Liver (tissue), 9 donors: ENCODE results near the gene PTPN4. TPM values are rescaled to one million over a fixed set of nuclear protein-coding genes. Genes with fewer than 3 reads are reported as not detected.

ENCODE experiments used
- DNase-seq: peaks from one replicate; pipeline ENCODE4 v3.0.0-alpha.2; 2017; ENCODE audit warnings: low spot score
- H3K27ac ChIP-seq, 2 donors: one replicate each; pipeline ENCODE4 v1.7.0; 2013; ENCODE audit warnings: inconsistent platforms in 2 of 2, low read length in 2 of 2, control low read depth in 1 of 2, low read depth in 1 of 2, mild to moderate bottlenecking in 1 of 2
- H3K27me3 ChIP-seq, 4 donors: one replicate each; pipeline versions ENCODE4 v1.6.1 to v1.7.0; 2013; ENCODE audit warnings: low read length in 3 of 4, inconsistent platforms in 1 of 4, mild to moderate bottlenecking in 1 of 4, moderate library complexity in 1 of 4; ENCODE audit not compliant: control insufficient read depth in 4 of 4, insufficient read depth in 4 of 4
- H3K36me3 ChIP-seq, 4 donors: one replicate each; pipeline versions ENCODE4 v1.6.1 to v1.7.0; 2013; ENCODE audit warnings: low read length in 3 of 4, mild to moderate bottlenecking in 3 of 4, low read depth in 1 of 4, moderate library complexity in 1 of 4; ENCODE audit not compliant: control insufficient read depth in 4 of 4, insufficient read depth in 3 of 4
- H3K4me1 ChIP-seq, 4 donors: one replicate each; pipeline versions ENCODE4 v1.6.1 to v1.7.0; 2013; ENCODE audit warnings: low read length in 3 of 4, mild to moderate bottlenecking in 3 of 4, moderate library complexity in 1 of 4; ENCODE audit not compliant: control insufficient read depth in 4 of 4, insufficient read depth in 4 of 4
- H3K4me3 ChIP-seq, 3 donors: one replicate each; pipeline versions ENCODE4 v1.6.1 to v1.7.0; 2013; ENCODE audit warnings: low read length in 3 of 3, control low read depth in 1 of 3, low read depth in 1 of 3, mild to moderate bottlenecking in 1 of 3
- H3K9ac ChIP-seq, 2 donors: one replicate each; pipeline ENCODE4 v1.7.0; 2013; ENCODE audit warnings: low read length in 2 of 2, mild to moderate bottlenecking in 2 of 2, moderate library complexity in 2 of 2, control low read depth in 1 of 2, low read depth in 1 of 2
- H3K9me3 ChIP-seq, 4 donors: one replicate each; pipeline versions ENCODE4 v1.6.1 to v1.7.0; 2013; ENCODE audit warnings: low read length in 3 of 4; ENCODE audit not compliant: control insufficient read depth in 4 of 4
- EGR1 ChIP-seq, 2 donors: IDR thresholded peaks; 2 replicates each; pipeline ENCODE4 v1.6.1; 2016 to 2018; ENCODE audit warnings: antibody characterized with exemption in 2 of 2, low read depth in 2 of 2
- FOXA1 ChIP-seq: IDR thresholded peaks from 2 replicates; pipeline ENCODE4 v1.6.1; 2016; ENCODE audit warnings: antibody characterized with exemption
- FOXA2 ChIP-seq: IDR thresholded peaks from 2 replicates; pipeline ENCODE4 v1.6.1; 2016; ENCODE audit warnings: antibody characterized with exemption
- GABPA ChIP-seq, 2 donors: IDR thresholded peaks in 1 of 2; conservative IDR thresholded peaks in 1 of 2; 2 replicates each; pipeline ENCODE4 v1.6.1; 2016; ENCODE audit warnings: antibody characterized with exemption in 2 of 2, mild to moderate bottlenecking in 1 of 2, moderate library complexity in 1 of 2
- HNF4A ChIP-seq, 2 donors: conservative IDR thresholded peaks; 2 replicates each; pipeline ENCODE4 v1.6.1; 2016; ENCODE audit warnings: antibody characterized with exemption in 2 of 2, mild to moderate bottlenecking in 2 of 2
- HNF4G ChIP-seq: IDR thresholded peaks from 2 replicates; pipeline ENCODE4 v1.6.1; 2016; ENCODE audit warnings: antibody characterized with exemption
- JUND ChIP-seq, 2 donors: IDR thresholded peaks; 2 replicates each; pipeline ENCODE4 v1.6.1; 2016; ENCODE audit warnings: antibody characterized with exemption in 2 of 2
- NR2F2 ChIP-seq: IDR thresholded peaks from 2 replicates; pipeline ENCODE4 v1.6.1; 2016; ENCODE audit warnings: antibody characterized with exemption
- RAD21 ChIP-seq, 2 donors: IDR thresholded peaks; 2 replicates each; pipeline ENCODE4 v1.6.1; 2016; ENCODE audit warnings: antibody characterized with exemption in 2 of 2, mild to moderate bottlenecking in 2 of 2
- REST ChIP-seq: IDR thresholded peaks from 2 replicates; pipeline ENCODE4 v1.6.1; 2016; ENCODE audit warnings: antibody characterized with exemption, mild to moderate bottlenecking
- RXRA ChIP-seq, 2 donors: IDR thresholded peaks; 2 replicates each; pipeline ENCODE4 v1.6.1; 2017 to 2018; ENCODE audit warnings: antibody characterized with exemption in 2 of 2, mild to moderate bottlenecking in 1 of 2
- SP1 ChIP-seq: IDR thresholded peaks from 2 replicates; pipeline ENCODE4 v1.6.1; 2018; ENCODE audit warnings: antibody characterized with exemption, mild to moderate bottlenecking
- TAF1 ChIP-seq: conservative IDR thresholded peaks from 2 replicates; pipeline ENCODE4 v1.6.1; 2016; ENCODE audit warnings: antibody characterized with exemption, mild to moderate bottlenecking
- YY1 ChIP-seq: IDR thresholded peaks from 2 replicates; pipeline ENCODE4 v1.6.1; 2016; ENCODE audit warnings: antibody characterized with exemption, mild to moderate bottlenecking
- WGBS: extraction: QIAGEN DNeasy Blood & Tissue Kit; methylation state at CpG from one replicate; pipeline ENCODE4 v1.1.7; 2013; 5-methylcytosine and 5-hydroxymethylcytosine counted together
- polyA plus RNA-seq, 2 donors: library from polyadenylated mRNA; stranded (reverse) in 1 of 2; unstranded in 1 of 2; fragments of 200-250 nt in 1 of 2; fragments of >200 nt in 1 of 2; fragmentation: Nextera tagmentation in 1 of 2; extraction: Ambion mirVana in 1 of 2; gene quantifications; one replicate each; pipeline versions ENCODE4 v1.2.1 to v1.2.3, GENCODE V29; 2013 to 2015
- total RNA-seq, 2 donors: library from RNA; depleted of rRNA; stranded (reverse); fragments of >200 nt; gene quantifications; one replicate each; pipeline ENCODE4 v1.2.3, GENCODE V29; 2014
- TF ChIP-seq, protein P1 (sequence below): IDR thresholded peaks from 2 replicates; pipeline ENCODE4 v1.6.1; 2016; ENCODE audit warnings: antibody characterized with exemption
- TF ChIP-seq, protein P2 (sequence below): IDR thresholded peaks from 2 replicates; pipeline ENCODE4 v1.6.1; 2016; ENCODE audit warnings: antibody characterized with exemption
- TF ChIP-seq, protein P3 (sequence below): fragments of 150-350 bp; IDR thresholded peaks from 2 replicates; pipeline ENCODE4 v1.5.1; 2017; ENCODE audit warnings: improper control_type of control experiment, low read depth, low read length; ENCODE audit not compliant: missing input control
- TF ChIP-seq, protein P4 (sequence below): IDR thresholded peaks from 2 replicates; pipeline ENCODE4 v1.6.1; 2016; ENCODE audit warnings: antibody characterized with exemption
- donor health status: healthy.
- donor health status: healthy.
- donor health status: healthy.
- donor health status: healthy.
- donor health status: healthy.

The PTPN4 gene
- total and polyA plus RNA-seq, 4 donors: 4.2 to 34.6 (median 9.5) TPM

- no peak overlapping the region for H3K27ac ChIP-seq
- H3K9ac ChIP-seq: no peak overlapping the region
- no peaks in the 10 kb centered on the region for H3K4me1 ChIP-seq
- TF ChIP-seq, protein P1, sequence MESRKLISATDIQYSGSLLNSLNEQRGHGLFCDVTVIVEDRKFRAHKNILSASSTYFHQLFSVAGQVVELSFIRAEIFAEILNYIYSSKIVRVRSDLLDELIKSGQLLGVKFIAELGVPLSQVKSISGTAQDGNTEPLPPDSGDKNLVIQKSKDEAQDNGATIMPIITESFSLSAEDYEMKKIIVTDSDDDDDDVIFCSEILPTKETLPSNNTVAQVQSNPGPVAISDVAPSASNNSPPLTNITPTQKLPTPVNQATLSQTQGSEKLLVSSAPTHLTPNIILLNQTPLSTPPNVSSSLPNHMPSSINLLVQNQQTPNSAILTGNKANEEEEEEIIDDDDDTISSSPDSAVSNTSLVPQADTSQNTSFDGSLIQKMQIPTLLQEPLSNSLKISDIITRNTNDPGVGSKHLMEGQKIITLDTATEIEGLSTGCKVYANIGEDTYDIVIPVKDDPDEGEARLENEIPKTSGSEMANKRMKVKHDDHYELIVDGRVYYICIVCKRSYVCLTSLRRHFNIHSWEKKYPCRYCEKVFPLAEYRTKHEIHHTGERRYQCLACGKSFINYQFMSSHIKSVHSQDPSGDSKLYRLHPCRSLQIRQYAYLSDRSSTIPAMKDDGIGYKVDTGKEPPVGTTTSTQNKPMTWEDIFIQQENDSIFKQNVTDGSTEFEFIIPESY: no peak
- TF ChIP-seq RXRA (IDR thresholded peaks at IDR 0.05): no peak
- no peak for TF ChIP-seq SP1
- TF ChIP-seq GABPA (IDR thresholded peaks at IDR 0.05 in 1 of 2, conservative IDR thresholded peaks at IDR 0.05 in 1 of 2): no peak
- TF ChIP-seq, protein P2, sequence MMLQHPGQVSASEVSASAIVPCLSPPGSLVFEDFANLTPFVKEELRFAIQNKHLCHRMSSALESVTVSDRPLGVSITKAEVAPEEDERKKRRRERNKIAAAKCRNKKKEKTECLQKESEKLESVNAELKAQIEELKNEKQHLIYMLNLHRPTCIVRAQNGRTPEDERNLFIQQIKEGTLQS: no peak
- TF ChIP-seq EGR1 (IDR thresholded peaks at IDR 0.05; ENCODE audit: low read depth in 2 of 2): no peak
- no peak for TF ChIP-seq TAF1
- no peak for TF ChIP-seq JUND (IDR thresholded peaks at IDR 0.05)
- TF ChIP-seq, protein P3, sequence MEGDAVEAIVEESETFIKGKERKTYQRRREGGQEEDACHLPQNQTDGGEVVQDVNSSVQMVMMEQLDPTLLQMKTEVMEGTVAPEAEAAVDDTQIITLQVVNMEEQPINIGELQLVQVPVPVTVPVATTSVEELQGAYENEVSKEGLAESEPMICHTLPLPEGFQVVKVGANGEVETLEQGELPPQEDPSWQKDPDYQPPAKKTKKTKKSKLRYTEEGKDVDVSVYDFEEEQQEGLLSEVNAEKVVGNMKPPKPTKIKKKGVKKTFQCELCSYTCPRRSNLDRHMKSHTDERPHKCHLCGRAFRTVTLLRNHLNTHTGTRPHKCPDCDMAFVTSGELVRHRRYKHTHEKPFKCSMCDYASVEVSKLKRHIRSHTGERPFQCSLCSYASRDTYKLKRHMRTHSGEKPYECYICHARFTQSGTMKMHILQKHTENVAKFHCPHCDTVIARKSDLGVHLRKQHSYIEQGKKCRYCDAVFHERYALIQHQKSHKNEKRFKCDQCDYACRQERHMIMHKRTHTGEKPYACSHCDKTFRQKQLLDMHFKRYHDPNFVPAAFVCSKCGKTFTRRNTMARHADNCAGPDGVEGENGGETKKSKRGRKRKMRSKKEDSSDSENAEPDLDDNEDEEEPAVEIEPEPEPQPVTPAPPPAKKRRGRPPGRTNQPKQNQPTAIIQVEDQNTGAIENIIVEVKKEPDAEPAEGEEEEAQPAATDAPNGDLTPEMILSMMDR: no peak
- TF ChIP-seq FOXA2: no peak
- TF ChIP-seq, protein P4, sequence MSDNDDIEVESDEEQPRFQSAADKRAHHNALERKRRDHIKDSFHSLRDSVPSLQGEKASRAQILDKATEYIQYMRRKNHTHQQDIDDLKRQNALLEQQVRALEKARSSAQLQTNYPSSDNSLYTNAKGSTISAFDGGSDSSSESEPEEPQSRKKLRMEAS: no peak
- no peak for TF ChIP-seq RAD21 (IDR thresholded peaks at IDR 0.05)
- TF ChIP-seq YY1: no peak
- no peak for TF ChIP-seq FOXA1
- TF ChIP-seq NR2F2: no peak
- no peak for TF ChIP-seq HNF4G
- no peak for TF ChIP-seq HNF4A (conservative IDR thresholded peaks at IDR 0.05)
- TF ChIP-seq REST: no peak
- peaks cover 0 to 2% (median 0%) of the 10 kb centered on the region in 4 donors for H3K36me3 ChIP-seq
- 96% methylated on average over 8 of the region's 8 CpGs for WGBS
- no peaks in the 10 kb centered on the region for H3K9me3 ChIP-seq
- no peaks in the 10 kb centered on the region for H3K27me3 ChIP-seq
- no peak for DNase-seq
- H3K4me3 ChIP-seq: no peak overlapping the region
Measured at GRCh38 chr2:119792907-119793312, 33.2 kb downstream of the PTPN4 start.
